Non-pigmented ciliary epithelial cell (primary cell): ENCODE results near the gene ACYP1.

Source experiments
- DNase-seq: peaks from one replicate; pipeline ENCODE4 v3.0.0-alpha.2; 2010; ENCODE audit warnings: low read depth

The ACYP1 gene

DNA sequence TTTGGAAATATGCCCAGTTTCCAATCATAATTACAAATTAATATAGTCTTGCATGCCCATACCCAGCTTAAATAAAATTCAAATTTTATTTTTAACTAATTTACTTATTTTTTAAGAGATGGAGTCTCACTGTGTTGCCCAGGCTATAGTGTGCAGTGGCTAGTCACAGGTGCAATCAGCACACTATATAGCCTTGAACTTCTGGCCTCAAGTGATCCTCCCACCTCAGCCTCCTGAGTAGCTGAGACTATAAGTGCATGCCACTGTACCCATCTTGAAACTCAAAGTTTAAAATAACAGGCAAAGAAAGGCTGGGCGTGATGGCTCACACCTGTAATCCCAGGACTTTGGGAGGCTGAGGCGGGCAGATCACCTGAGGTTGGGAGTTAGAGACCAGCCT, 22.9 kb downstream of the ACYP1 start:
- DNase-seq: no peak

DNA sequence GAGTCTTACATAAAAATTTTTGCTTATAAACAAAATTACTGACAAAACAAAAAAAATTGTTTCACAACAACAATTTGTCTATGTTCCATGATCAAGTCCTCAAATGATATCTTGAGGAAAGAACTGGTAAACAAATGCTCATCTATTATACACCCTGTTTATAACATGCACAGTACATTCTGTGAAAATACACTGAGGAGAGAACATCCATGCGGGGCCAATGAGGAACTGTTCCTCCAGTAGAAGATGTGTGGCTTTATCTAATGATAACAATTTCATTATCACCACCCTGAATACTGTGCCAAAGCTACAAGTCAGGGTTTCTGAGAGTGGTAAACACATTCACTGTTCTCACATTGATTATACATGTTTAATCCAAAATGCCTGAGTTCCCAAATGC, 23.3 kb downstream of the ACYP1 start:
- DNase-seq: no peak

DNA sequence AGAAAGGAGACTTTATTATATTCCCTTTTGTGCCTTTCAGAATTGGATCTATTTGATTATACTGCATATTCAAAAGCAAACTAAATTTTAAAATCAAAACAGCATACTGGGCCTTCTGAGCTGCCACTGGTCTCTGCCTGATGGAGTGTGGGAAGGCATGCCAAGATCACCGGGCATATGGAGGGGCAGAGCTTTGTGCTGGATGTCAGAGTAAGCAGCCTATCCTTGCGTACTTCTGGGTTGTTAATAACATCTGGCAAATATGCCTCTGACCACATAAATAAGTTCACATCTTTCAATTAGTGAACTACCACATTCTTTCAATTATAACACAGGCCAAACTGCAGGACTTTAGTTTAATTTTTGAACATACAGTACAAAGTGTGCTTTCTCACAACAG, 30.9 kb downstream of the ACYP1 start:
- no peak for DNase-seq

DNA sequence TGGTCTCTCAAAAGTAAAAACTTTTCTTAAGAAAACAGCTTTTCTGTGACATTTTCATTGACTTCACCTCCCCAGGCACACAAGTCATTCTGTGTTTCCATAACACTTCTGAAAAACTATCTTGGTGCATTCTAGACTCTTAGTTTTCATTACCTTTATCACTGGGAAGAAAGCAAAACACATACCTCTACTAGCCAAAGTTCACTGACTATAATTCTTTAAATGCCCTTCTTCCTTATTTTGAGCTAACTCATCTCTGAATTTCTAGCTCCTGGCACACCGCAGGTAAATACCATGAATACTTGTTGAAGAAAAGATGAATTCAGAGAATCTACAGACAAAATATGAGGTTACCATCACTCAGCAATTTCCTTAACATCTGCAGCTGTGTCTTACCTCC, 33.7 kb downstream of the ACYP1 start:
- DNase-seq: no peak

GRCh38 chr14:75025876-75026275, 37.9 kb downstream of the ACYP1 start:
- DNase-seq: no peak

DNA sequence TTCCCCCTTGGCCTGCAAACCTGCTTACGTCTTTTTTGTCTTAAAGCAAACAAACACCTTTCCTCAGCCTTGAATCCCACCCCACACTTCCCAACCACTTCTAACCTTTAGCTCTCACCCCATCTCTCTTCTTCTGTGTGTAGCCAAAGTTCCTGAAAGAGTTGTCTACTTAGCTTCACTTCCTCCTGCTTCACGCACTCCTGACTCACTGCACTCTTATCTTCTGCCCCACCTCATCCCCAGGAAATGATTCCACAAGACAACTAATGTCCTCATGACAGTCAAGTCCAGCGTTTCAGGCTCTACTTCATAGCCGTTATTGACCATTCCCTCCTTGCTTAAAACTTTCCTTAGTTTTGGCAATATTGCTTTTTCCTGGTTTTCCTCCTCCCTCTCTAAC, 38.7 kb downstream of the ACYP1 start:
- DNase-seq: no peak

DNA sequence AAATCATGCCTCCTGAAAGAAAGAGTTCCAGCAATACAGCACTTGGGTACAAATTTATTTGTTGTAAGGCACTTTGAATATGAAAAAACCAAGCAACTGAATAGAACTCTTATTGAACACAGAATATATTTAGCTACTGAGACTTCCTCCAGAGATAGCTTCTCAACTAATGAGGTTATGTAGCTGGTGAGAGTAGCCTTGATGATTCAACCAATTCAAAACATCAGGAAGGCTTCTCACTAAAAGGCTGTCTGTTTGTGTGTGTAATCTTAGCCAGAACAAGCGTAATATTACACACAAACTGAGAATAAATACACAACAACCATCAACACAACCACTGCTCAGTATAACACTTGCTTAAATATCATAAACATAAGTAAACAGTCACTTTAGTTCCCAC, 40.7 kb downstream of the ACYP1 start:
- no peak for DNase-seq

- DNase-seq: no peak
Observed at GRCh38 chr14:75022655-75023054, 41.2 kb downstream of the ACYP1 start.

DNA sequence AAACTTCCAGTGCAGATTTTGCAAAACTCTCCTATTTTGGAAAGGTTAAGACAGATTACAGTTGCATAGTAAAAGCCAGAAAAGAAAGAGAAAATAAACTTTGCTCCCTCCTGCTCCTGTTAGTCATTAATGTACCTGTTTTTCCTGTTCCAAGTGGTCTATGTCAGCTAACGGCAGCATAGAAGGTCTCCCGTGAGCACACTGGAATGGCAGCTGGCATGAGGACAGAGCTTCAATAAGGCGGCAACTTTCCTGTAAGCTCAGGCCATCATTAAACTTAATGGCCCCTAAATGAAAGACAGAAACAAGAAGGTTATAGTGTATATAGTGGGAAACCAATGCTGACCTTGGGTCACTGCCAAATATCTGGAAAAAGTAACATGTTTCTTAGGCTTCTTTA, 45.1 kb downstream of the ACYP1 start:
- no peak for DNase-seq

GRCh38 chr14:75016815-75017214, 47.0 kb downstream of the ACYP1 start:
- DNase-seq: no peak

DNA sequence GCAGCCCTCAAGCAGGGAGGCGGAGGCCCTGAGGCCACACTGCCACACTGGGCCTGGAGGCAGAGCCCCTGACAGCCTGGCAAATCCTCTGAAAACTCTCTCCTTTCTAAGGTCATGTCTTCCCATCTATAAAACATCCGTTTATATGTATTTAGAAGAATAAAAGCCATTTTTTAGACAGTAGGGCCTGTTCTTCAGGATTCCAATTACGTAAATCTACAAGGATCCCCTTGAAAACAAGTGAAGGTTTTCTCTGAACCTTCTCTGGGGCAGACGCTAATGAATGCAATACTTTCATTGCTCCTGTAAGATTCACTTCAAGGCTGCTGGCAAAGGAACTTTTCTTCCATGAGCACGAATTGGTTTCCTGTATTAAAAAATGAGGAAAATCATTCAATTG, 48.3 kb downstream of the ACYP1 start:
- DNase-seq: no peak

- no peak for DNase-seq
Observed at GRCh38 chr14:75013290-75013689, 50.5 kb downstream of the ACYP1 start.

DNA sequence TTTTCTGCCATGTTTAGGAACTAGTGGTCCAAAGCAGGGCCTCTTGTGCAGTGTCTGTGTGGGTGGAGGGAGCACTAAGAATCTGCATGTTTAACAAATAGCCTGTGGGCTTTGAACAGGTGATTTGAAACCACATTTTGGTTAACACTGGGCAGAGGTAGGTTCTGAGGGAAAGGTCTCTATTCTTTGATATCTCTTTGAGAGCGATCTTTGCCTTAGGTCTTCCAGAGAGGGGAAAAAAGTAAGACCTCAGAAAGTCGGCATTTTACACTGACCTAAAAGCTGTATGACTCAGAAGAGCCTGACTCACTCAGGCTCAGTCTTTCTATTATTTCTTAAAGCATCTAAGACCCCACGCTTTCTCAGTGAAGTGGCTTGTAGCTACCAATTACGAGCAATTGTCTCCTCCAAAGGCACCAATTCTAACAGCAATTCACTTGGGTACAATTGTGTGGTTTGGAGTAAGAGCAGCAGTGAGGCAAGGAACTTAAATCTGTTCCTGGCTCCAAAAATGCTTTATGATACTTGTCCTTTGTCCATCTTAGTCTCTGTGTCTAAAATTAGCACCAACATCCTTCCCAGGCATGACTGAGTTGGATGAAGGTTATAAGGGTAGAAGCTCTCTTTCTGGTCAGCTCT, 52.3 kb downstream of the ACYP1 start:
- DNase-seq: peak; percentile 45

DNA sequence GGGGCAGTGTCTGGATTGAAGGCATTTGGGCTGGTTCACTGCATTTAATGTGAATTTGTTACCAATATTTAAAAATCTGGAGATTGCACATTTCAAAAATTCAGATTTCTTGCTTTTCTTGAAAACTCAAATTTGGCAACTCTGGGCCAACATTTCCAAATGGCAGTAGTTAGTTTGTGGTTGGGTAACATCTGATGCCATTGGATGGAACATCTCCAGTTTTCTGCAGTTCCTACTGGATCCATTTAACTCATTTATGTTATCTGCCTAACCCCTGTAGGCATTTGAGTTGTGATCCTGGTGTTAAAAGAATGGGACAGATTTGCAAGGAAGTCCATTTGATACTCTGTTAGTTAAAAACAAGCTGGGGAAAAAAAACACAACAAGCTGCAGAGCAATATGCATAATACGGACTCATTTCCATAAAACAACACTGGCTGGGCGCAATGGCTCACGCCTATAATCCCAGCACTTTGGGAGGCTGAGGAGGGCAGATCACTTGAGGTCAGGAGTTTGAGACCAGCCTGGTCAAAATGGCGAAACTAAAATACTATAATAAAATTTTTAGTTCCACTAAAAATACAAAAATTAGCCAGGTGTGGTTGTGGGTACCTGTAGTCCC, 53.2 kb downstream of the ACYP1 start:
- no peak for DNase-seq

GRCh38 chr14:75009176-75009575, 54.6 kb downstream of the ACYP1 start:
- no peak for DNase-seq

GRCh38 chr14:75005357-75005756, 58.5 kb downstream of the ACYP1 start:
- DNase-seq: no peak

DNA sequence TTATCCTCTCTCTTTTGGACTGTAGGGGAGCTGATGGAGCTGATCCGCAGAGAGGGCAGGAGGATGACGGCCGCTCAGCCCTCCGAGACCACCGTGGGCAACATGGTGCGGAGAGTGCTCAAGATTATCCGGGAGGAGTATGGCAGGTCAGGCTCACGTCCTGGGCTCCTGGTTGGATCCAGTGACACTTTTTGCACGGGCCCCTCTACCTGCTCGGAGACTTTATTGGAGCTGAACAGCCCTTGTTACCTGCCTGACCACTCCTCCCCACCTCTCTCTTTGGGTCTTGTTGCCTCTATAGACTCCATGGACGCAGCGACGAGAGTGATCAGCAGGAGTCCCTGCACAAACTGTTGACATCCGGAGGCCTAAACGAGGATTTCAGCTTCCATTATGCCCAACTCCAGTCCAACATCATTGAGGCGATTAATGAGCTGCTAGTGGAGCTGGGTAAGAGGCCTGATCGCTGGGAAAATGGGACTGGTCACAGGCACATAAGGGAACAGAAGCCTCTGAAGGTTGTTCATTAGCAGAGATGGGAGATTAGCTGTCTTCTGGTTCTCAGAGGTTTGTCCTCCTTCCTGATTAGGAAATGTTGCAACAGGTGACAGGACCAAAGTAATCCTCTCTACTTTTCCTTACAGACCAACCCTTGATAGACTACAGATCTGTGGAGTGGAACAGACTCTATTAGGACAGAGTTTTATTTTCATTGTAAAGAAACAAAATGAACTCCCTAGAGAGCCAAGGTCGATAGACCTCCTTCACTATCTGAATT, 60.4 kb downstream of the ACYP1 start:
- no peak for DNase-seq
